H9 (cell line): ENCODE data around the gene IRF2BP1. TPM values are rescaled to one million over a fixed set of nuclear protein-coding genes. Genes with fewer than 3 reads are reported as not detected.

ENCODE experiments used
- DNase-seq: peaks from one replicate; pipeline ENCODE4 v3.0.0-alpha.2; 2017
- H2AFZ ChIP-seq: one replicate; pipeline ENCODE4 v1.6.1; 2013; ENCODE audit warnings: mild to moderate bottlenecking, low read length, control low read depth, moderate library complexity
- H2AK5ac ChIP-seq: 2 replicates; pipeline ENCODE4 v1.6.1; 2013; ENCODE audit warnings: low read length, control low read depth, mixed read lengths; ENCODE audit not compliant: insufficient read length
- H2BK120ac ChIP-seq: one replicate; pipeline ENCODE4 v1.6.1; 2013; ENCODE audit warnings: low read depth, mild to moderate bottlenecking, low read length, control low read depth, inconsistent platforms; ENCODE audit not compliant: poor library complexity, severe bottlenecking
- H2BK12ac ChIP-seq: 2 replicates; pipeline ENCODE4 v1.6.1; 2013; ENCODE audit warnings: low read length, control low read depth, mixed read lengths, low read depth; ENCODE audit not compliant: insufficient read length
- H2BK15ac ChIP-seq: 2 replicates; pipeline ENCODE4 v1.6.1; 2013; ENCODE audit warnings: low read depth, low read length, control low read depth
- H2BK20ac ChIP-seq: one replicate; pipeline ENCODE4 v1.6.1; 2013; ENCODE audit warnings: low read depth, mild to moderate bottlenecking, low read length, control low read depth, inconsistent platforms; ENCODE audit not compliant: poor library complexity, severe bottlenecking
- H2BK5ac ChIP-seq: 2 replicates; pipeline ENCODE4 v1.6.1; 2013; ENCODE audit warnings: low read length, control low read depth, mixed read lengths; ENCODE audit not compliant: insufficient read length
- H3K14ac ChIP-seq: 2 replicates; pipeline ENCODE4 v1.6.1; 2013; ENCODE audit warnings: low read length, control low read depth; ENCODE audit not compliant: insufficient read depth
- H3K18ac ChIP-seq: 2 replicates; pipeline ENCODE4 v1.6.1; 2013; ENCODE audit warnings: low read depth, mild to moderate bottlenecking, mixed read lengths, low read length, control low read depth; ENCODE audit not compliant: insufficient read length
- H3K23ac ChIP-seq: 2 replicates; pipeline ENCODE4 v1.6.1; 2013; ENCODE audit warnings: low read length, control low read depth, mixed read lengths, low read depth; ENCODE audit not compliant: insufficient read length
- H3K23me2 ChIP-seq: 2 replicates; pipeline ENCODE4 v1.6.1; 2013; ENCODE audit warnings: low read depth, mild to moderate bottlenecking, mixed read lengths, low read length, control low read depth; ENCODE audit not compliant: insufficient read length, poor library complexity, severe bottlenecking
- H3K27ac ChIP-seq: 2 replicates; pipeline ENCODE4 v1.5.1; 2013; ENCODE audit warnings: low read length, control low read depth, mixed read lengths, low read depth; ENCODE audit not compliant: insufficient read length
- H3K27me3 ChIP-seq: 2 replicates; pipeline ENCODE4 v1.6.1; 2013; ENCODE audit warnings: low read length, control low read depth, inconsistent platforms; ENCODE audit not compliant: insufficient read depth
- H3K4ac ChIP-seq: 2 replicates; pipeline ENCODE4 v1.6.1; 2013; ENCODE audit warnings: low read depth, mild to moderate bottlenecking, control low read depth, inconsistent platforms, low read length, moderate library complexity
- H3K4me1 ChIP-seq: 2 replicates; pipeline ENCODE4 v1.6.1; 2013; ENCODE audit warnings: low read length, control low read depth, inconsistent platforms; ENCODE audit not compliant: insufficient read depth
- H3K4me2 ChIP-seq: 2 replicates; pipeline ENCODE4 v1.6.1; 2013; ENCODE audit warnings: low read length, control low read depth, mixed read lengths; ENCODE audit not compliant: insufficient read length, insufficient read depth
- H3K56ac ChIP-seq: 2 replicates; pipeline ENCODE4 v1.6.1; 2013; ENCODE audit warnings: low read depth, mild to moderate bottlenecking, mixed read lengths, low read length, control low read depth; ENCODE audit not compliant: insufficient read length
- H3K79me1 ChIP-seq: 2 replicates; pipeline ENCODE4 v1.6.1; 2013; ENCODE audit warnings: low read depth, mild to moderate bottlenecking, moderate library complexity, low read length, control low read depth, inconsistent platforms; ENCODE audit not compliant: insufficient read depth, poor library complexity, severe bottlenecking
- H3K79me2 ChIP-seq: 2 replicates; pipeline ENCODE4 v1.6.1; 2013; ENCODE audit warnings: low read length, control low read depth, inconsistent platforms; ENCODE audit not compliant: insufficient read depth
- H3K9ac ChIP-seq: 2 replicates; pipeline ENCODE4 v1.6.1; 2013; ENCODE audit warnings: low read length, control low read depth, mixed read lengths; ENCODE audit not compliant: insufficient read length; ENCODE audit errors: extremely low read depth
- H3K9me3 ChIP-seq: one replicate; pipeline ENCODE4 v1.6.1; 2013; ENCODE audit warnings: low read depth, low read length, inconsistent platforms; ENCODE audit not compliant: control insufficient read depth
- H3T11ph ChIP-seq: one replicate; pipeline ENCODE4 v1.6.1; 2013; ENCODE audit warnings: mild to moderate bottlenecking, low read length, control low read depth, inconsistent platforms
- H4K20me1 ChIP-seq: one replicate; pipeline ENCODE4 v1.6.1; 2013; ENCODE audit not compliant: control insufficient read depth, insufficient read length, insufficient read depth
- H4K5ac ChIP-seq: 2 replicates; pipeline ENCODE4 v1.6.1; 2013; ENCODE audit warnings: low read depth, mild to moderate bottlenecking, mixed read lengths, low read length, control low read depth; ENCODE audit not compliant: insufficient read length
- H4K8ac ChIP-seq: replicated peaks from 2 replicates; pipeline ENCODE4 v1.6.1; 2013; ENCODE audit warnings: low read length, control low read depth, mixed read lengths, low read depth; ENCODE audit not compliant: insufficient read length
- H4K91ac ChIP-seq: 2 replicates; pipeline ENCODE4 v1.6.1; 2013; ENCODE audit warnings: low read depth, mild to moderate bottlenecking, moderate library complexity, mixed read lengths, low read length, control low read depth; ENCODE audit not compliant: insufficient read length
- H3K27ac Mint-ChIP-seq, 3 experiments: 2 replicates in 2 of 3; 3 replicates in 1 of 3; pipeline ENCODE4 v1.8.0; 2020 to 2021; ENCODE audit warnings: mixed read lengths in 3 of 3, mild to moderate bottlenecking in 1 of 3, moderate library complexity in 1 of 3
- H3K27me3 Mint-ChIP-seq: 2 replicates; pipeline ENCODE4 v1.8.0; 2021; ENCODE audit warnings: low read depth, mild to moderate bottlenecking, moderate library complexity, mixed read lengths
- H3K36me3 Mint-ChIP-seq, 3 experiments: 2 replicates in 2 of 3; 3 replicates in 1 of 3; pipeline ENCODE4 v1.8.0; 2020 to 2021; ENCODE audit warnings: low read depth in 3 of 3, mixed read lengths in 3 of 3; ENCODE audit not compliant: insufficient read depth in 1 of 3
- H3K4me1 Mint-ChIP-seq, 2 experiments: 2 replicates each; pipeline ENCODE4 v1.8.0; 2020; ENCODE audit warnings: mixed read lengths in 2 of 2
- H3K4me3 Mint-ChIP-seq, 2 experiments: 2 replicates in 1 of 2; 3 replicates in 1 of 2; pipeline ENCODE4 v1.8.0; 2020 to 2021; ENCODE audit warnings: mild to moderate bottlenecking in 2 of 2, mixed read lengths in 2 of 2, moderate library complexity in 1 of 2
- H3K9me3 Mint-ChIP-seq, 2 experiments: 2 replicates in 1 of 2; 3 replicates in 1 of 2; pipeline ENCODE4 v1.8.0; 2020; ENCODE audit warnings: mild to moderate bottlenecking in 2 of 2, mixed read lengths in 2 of 2, moderate library complexity in 1 of 2
- WGBS: extraction: QIAGEN DNeasy Blood & Tissue Kit; methylation state at CpG from one replicate; pipeline ENCODE4 v1.1.7; 2013; ENCODE audit warnings: missing lambda C conversion rate, low lambda C conversion rate, mixed read lengths; ENCODE audit not compliant: insufficient read length; ENCODE audit errors: extremely low coverage; 5-methylcytosine and 5-hydroxymethylcytosine counted together
- total RNA-seq: library from RNA; stranded (reverse); gene quantifications from 2 replicates; pipeline ENCODE4 v1.2.1, GENCODE V29; 2021
- TF ChIP-seq, protein P1 (sequence below): fragments of 200-600 bp; sonication (generic); conservative IDR thresholded peaks from 3 replicates; pipeline ENCODE4 v1.8.0; 2021; ENCODE audit warnings: antibody characterized with exemption, mild to moderate bottlenecking

The IRF2BP1 gene
- total RNA-seq, 1 experiment from 2014 or later: 28.2 TPM

DNA sequence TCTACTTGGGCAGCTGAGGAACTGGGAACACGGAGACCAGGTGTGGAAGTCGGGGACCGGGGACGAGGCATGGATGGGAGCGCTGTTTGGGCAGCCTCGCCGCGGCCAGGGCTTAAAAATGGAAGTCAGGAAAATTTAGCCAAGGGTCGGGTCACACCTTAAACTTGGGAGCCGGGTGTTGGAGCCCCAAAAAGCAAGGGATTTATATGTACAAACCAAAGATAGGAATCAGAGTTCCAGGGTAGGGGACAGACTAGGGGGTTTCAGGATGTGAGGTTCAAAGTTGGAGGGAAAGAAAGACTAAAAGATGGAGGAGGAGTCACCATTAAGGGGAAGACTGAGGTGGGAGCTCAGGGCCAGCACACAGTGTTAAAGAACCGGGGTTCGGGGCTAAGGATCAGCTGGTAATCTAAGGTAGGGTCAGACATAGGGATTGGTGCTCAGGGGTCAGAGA is 21.3 kb downstream of the IRF2BP1 start:
- peaks cover 3% of the 10 kb centered on the region for H3K79me1 ChIP-seq
- peaks cover 10% of the 10 kb centered on the region; the same call in 1 of the 2 replicates for H3K79me2 ChIP-seq
- no peak overlapping the region for H3K56ac ChIP-seq
- H3K27ac ChIP-seq: no peak overlapping the region
- peak overlapping the region; percentile 97 to 100 for H3K4me3 Mint-ChIP-seq
- no peak overlapping the region for H2BK5ac ChIP-seq
- no peak overlapping the region for H2BK120ac ChIP-seq
- peak overlapping the region; percentile 85 to 98 (median 96); a peak in 6 of 7 replicates for H3K27ac Mint-ChIP-seq
- no peak overlapping the region for H2AK5ac ChIP-seq
- peaks cover 5% of the 10 kb centered on the region; the same call in 1 of the 2 replicates for H3K4me1 ChIP-seq
- H2BK20ac ChIP-seq: no peak overlapping the region
- DNase-seq: no peak
- no peaks in the 10 kb centered on the region for H3K27me3 ChIP-seq
- no peaks in the 10 kb centered on the region for H3K9me3 ChIP-seq
- H3K23ac ChIP-seq: no peak overlapping the region
- peak overlapping the region; percentile 52 for H2BK12ac ChIP-seq
- H3K9ac ChIP-seq: peak overlapping the region; percentile 87
- no peak overlapping the region for H4K5ac ChIP-seq
- H3K9me3 Mint-ChIP-seq: no peaks in the 10 kb centered on the region; a peak in 1 of 5 replicates
- H3K27me3 Mint-ChIP-seq: no peaks in the 10 kb centered on the region; the same call in 1 of the 2 replicates
- H3K4me1 Mint-ChIP-seq: peaks cover 36 to 52% of the 10 kb centered on the region in 2 experiments
- no peak overlapping the region for H2AFZ ChIP-seq
- H4K20me1 ChIP-seq: no peaks in the 10 kb centered on the region
- no peak overlapping the region for H3K4ac ChIP-seq
- no CpG with 5 or more reads among the region's 12 CpGs for WGBS
- H4K91ac ChIP-seq: no peak overlapping the region
- peak overlapping the region; percentile 99 for H3K18ac ChIP-seq
- peaks cover 18% of the 10 kb centered on the region for H3K23me2 ChIP-seq
- no peak overlapping the region for H4K8ac ChIP-seq
- H3K4me2 ChIP-seq: peak overlapping the region; percentile 83
- peak overlapping the region; percentile 98; the same call in 1 of the 2 replicates for H3K14ac ChIP-seq
- peaks cover 1 to 14% (median 5%) of the 10 kb centered on the region in 3 experiments; a peak in 6 of 7 replicates for H3K36me3 Mint-ChIP-seq
- H3T11ph ChIP-seq: no peak overlapping the region
- H2BK15ac ChIP-seq: no peak overlapping the region
- TF ChIP-seq, protein P1, sequence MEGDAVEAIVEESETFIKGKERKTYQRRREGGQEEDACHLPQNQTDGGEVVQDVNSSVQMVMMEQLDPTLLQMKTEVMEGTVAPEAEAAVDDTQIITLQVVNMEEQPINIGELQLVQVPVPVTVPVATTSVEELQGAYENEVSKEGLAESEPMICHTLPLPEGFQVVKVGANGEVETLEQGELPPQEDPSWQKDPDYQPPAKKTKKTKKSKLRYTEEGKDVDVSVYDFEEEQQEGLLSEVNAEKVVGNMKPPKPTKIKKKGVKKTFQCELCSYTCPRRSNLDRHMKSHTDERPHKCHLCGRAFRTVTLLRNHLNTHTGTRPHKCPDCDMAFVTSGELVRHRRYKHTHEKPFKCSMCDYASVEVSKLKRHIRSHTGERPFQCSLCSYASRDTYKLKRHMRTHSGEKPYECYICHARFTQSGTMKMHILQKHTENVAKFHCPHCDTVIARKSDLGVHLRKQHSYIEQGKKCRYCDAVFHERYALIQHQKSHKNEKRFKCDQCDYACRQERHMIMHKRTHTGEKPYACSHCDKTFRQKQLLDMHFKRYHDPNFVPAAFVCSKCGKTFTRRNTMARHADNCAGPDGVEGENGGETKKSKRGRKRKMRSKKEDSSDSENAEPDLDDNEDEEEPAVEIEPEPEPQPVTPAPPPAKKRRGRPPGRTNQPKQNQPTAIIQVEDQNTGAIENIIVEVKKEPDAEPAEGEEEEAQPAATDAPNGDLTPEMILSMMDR: no peak
